GM23338 (cell line): ENCODE results near the gene ZDHHC1. TPM values are rescaled to one million over a fixed set of nuclear protein-coding genes. Genes with fewer than 3 reads are reported as not detected.

Source experiments
- ATAC-seq: fragments of 200-7000 bp; cut with Tn5 transposase; 3 replicates; pipeline ENCODE4 v1.9.1; 2020
- DNase-seq: peaks from one replicate; pipeline ENCODE4 v3.0.0-alpha.2; 2015; ENCODE audit warnings: low spot score
- H2AFZ ChIP-seq: fragments of 200-600 bp; sonication (generic); 2 replicates; pipeline ENCODE4 v1.8.0; 2016; ENCODE audit warnings: antibody characterized with exemption, mild to moderate bottlenecking, moderate library complexity
- H3F3A ChIP-seq: fragments of 200-600 bp; sonication (generic); replicated peaks from 2 replicates; pipeline ENCODE4 v1.8.0; 2017; ENCODE audit warnings: antibody characterized with exemption, mixed run types, low read depth
- H3K27ac ChIP-seq: fragments of 200-600 bp; sonication (generic); 2 replicates; pipeline ENCODE4 v1.6.1; 2016; ENCODE audit warnings: low read depth
- H3K27me3 ChIP-seq: fragments of 200-600 bp; sonication (generic); 2 replicates; pipeline ENCODE4 v1.8.0; 2016; ENCODE audit warnings: mild to moderate bottlenecking, mixed run types, moderate library complexity; ENCODE audit not compliant: insufficient read depth
- H3K36me3 ChIP-seq: fragments of 200-600 bp; sonication (generic); 2 replicates; pipeline ENCODE4 v1.8.0; 2016; ENCODE audit warnings: mild to moderate bottlenecking; ENCODE audit not compliant: insufficient read depth
- H3K4me1 ChIP-seq: fragments of 200-600 bp; sonication (generic); 2 replicates; pipeline ENCODE4 v1.8.0; 2016; ENCODE audit warnings: mild to moderate bottlenecking, moderate library complexity; ENCODE audit not compliant: insufficient read depth
- H3K4me2 ChIP-seq: fragments of 200-600 bp; sonication (generic); 2 replicates; pipeline ENCODE4 v1.7.1; 2017; ENCODE audit warnings: mixed run types
- H3K4me3 ChIP-seq: fragments of 200-600 bp; sonication (generic); 2 replicates; pipeline ENCODE4 v1.6.1; 2016; ENCODE audit warnings: mixed run types
- H3K79me2 ChIP-seq: fragments of 200-600 bp; sonication (generic); replicated peaks from 2 replicates; pipeline ENCODE4 v1.8.0; 2017; ENCODE audit warnings: mild to moderate bottlenecking; ENCODE audit not compliant: insufficient read depth
- H3K9me2 ChIP-seq: fragments of 200-600 bp; sonication (generic); 2 replicates; pipeline ENCODE4 v1.8.0; 2017; ENCODE audit not compliant: insufficient read depth
- H4K20me1 ChIP-seq: fragments of 200-600 bp; sonication (generic); replicated peaks from 2 replicates; pipeline ENCODE4 v1.8.0; 2017; ENCODE audit warnings: mild to moderate bottlenecking; ENCODE audit not compliant: insufficient read depth
- H3K27ac Mint-ChIP-seq: 2 replicates; pipeline ENCODE4 v1.8.0; 2020; ENCODE audit warnings: inconsistent platforms, mild to moderate bottlenecking, moderate library complexity, mixed read lengths
- H3K27me3 Mint-ChIP-seq: 3 replicates; pipeline ENCODE4 v1.8.0; 2022; ENCODE audit warnings: low read depth, mild to moderate bottlenecking, moderate library complexity, mixed read lengths, inconsistent platforms; ENCODE audit not compliant: insufficient read depth, poor library complexity
- H3K36me3 Mint-ChIP-seq: 3 replicates; pipeline ENCODE4 v1.8.0; 2021; ENCODE audit warnings: low read depth, mild to moderate bottlenecking, inconsistent platforms, moderate library complexity, mixed read lengths
- H3K4me1 Mint-ChIP-seq: 3 replicates; pipeline ENCODE4 v1.8.0; 2020; ENCODE audit warnings: mild to moderate bottlenecking, inconsistent platforms, mixed read lengths
- H3K4me3 Mint-ChIP-seq: 3 replicates; pipeline ENCODE4 v1.8.0; 2021; ENCODE audit warnings: moderate library complexity, mild to moderate bottlenecking, inconsistent platforms, mixed read lengths
- H3K9me3 Mint-ChIP-seq: 3 replicates; pipeline ENCODE4 v1.8.0; 2020; ENCODE audit warnings: moderate library complexity, mild to moderate bottlenecking, inconsistent platforms, mixed read lengths
- CREB1 ChIP-seq: fragments of 250-450 bp; sonication (Bioruptor Pico); IDR thresholded peaks from 2 replicates; pipeline ENCODE4 v1.5.0; 2020; ENCODE audit warnings: low read depth, mild to moderate bottlenecking, moderate library complexity
- CTCF ChIP-seq, 2 experiments: fragments of 200-600 bp in 1 of 2; sonication (generic) in 1 of 2; conservative IDR thresholded peaks; 2 replicates each; pipeline versions ENCODE4 v1.5.1 to v1.6.1; 2016 to 2017; ENCODE audit warnings: antibody characterized with exemption in 2 of 2, low read depth in 2 of 2, mild to moderate bottlenecking in 2 of 2, moderate library complexity in 1 of 2
- ETS1 ChIP-seq: IDR thresholded peaks from 2 replicates; pipeline ENCODE4 v1.6.1; 2016; ENCODE audit warnings: antibody characterized with exemption
- EZH2 ChIP-seq: fragments of 200-600 bp; sonication (generic); IDR thresholded peaks from one replicate; pipeline ENCODE4 v1.8.0; 2017; ENCODE audit warnings: antibody characterized with exemption, mild to moderate bottlenecking, low read depth; ENCODE audit not compliant: unreplicated experiment
- EZH2phosphoT487 ChIP-seq: fragments of 200-600 bp; sonication (generic); IDR thresholded peaks from one replicate; pipeline ENCODE4 v1.8.1; 2018; ENCODE audit warnings: antibody characterized with exemption; ENCODE audit not compliant: unreplicated experiment
- JUNB ChIP-seq: IDR thresholded peaks from one replicate; pipeline ENCODE4 v1.6.1; 2016; ENCODE audit warnings: antibody characterized with exemption; ENCODE audit not compliant: unreplicated experiment
- NANOG ChIP-seq: IDR thresholded peaks from 2 replicates; pipeline ENCODE4 v1.6.1; 2016; ENCODE audit warnings: antibody characterized with exemption, borderline replicate concordance
- POLR2AphosphoS5 ChIP-seq: IDR thresholded peaks from 2 replicates; pipeline ENCODE4 v1.6.1; 2016; ENCODE audit warnings: antibody characterized with exemption, low read depth
- REST ChIP-seq: IDR thresholded peaks from one replicate; pipeline ENCODE4 v1.6.1; 2018; ENCODE audit warnings: antibody characterized with exemption; ENCODE audit not compliant: unreplicated experiment
- STAT1 ChIP-seq: IDR thresholded peaks from one replicate; pipeline ENCODE4 v1.6.1; 2016; ENCODE audit warnings: antibody characterized with exemption; ENCODE audit not compliant: unreplicated experiment
- ZNF114 ChIP-seq: fragments of 250-450 bp; sonication (Bioruptor Pico); IDR thresholded peaks from 2 replicates; pipeline ENCODE4 v1.5.0; 2020; ENCODE audit warnings: mild to moderate bottlenecking, moderate library complexity
- ZNF331 ChIP-seq: fragments of 250-450 bp; sonication (Bioruptor Pico); IDR thresholded peaks from 2 replicates; pipeline ENCODE4 v1.5.0; 2020; ENCODE audit warnings: low read depth, mild to moderate bottlenecking, moderate library complexity
- polyA plus RNA-seq: library from polyadenylated mRNA; unstranded; fragments of >200 nt; fragmentation: Nextera tagmentation; extraction: Ambion mirVana; gene quantifications from 2 replicates; pipeline ENCODE4 v1.2.1, GENCODE V29; 2016
- total RNA-seq: library from RNA; depleted of rRNA; stranded (reverse); fragments of >200 nt; shearing (Covaris generic); gene quantifications from 2 replicates; pipeline ENCODE4 v1.2.3, GENCODE V29; 2014

ZDHHC1 gene
- total and polyA plus RNA-seq, 2 experiments from 2014 or later, result 1.4 to 2.7 TPM

- H3F3A ChIP-seq, result 0 out of 2 replicates have a peak, but pooled peaks cover 6% of the 10 kb centered on the region
- peaks cover 23% of the 10 kb centered on the region for H3K27me3 ChIP-seq
- Mint-ChIP-seq H3K27ac (peak overlapping the region; percentile 50; the same call in 1 of the 2 replicates), H3K9me3 (no peaks in the 10 kb centered on the region; the same call in 2 of the 3 replicates), H3K4me1 (peaks cover 67% of the 10 kb centered on the region), H3K36me3 (peaks cover 7% of the 10 kb centered on the region; the same call in 2 of the 3 replicates), H3K4me3 (peak overlapping the region; percentile 2; the same call in 1 of the 3 replicates), H3K27me3 (peaks cover 44% of the 10 kb centered on the region)
- no peaks in the 10 kb centered on the region for H3K36me3 ChIP-seq
- H4K20me1 ChIP-seq, result no peaks in the 10 kb centered on the region
- no peak overlapping the region for H2AFZ ChIP-seq
- no peaks in the 10 kb centered on the region for H3K9me2 ChIP-seq
- H3K79me2 ChIP-seq, result no peaks in the 10 kb centered on the region
- ATAC-seq (no peak), DNase-seq (no peak)
- H3K27ac ChIP-seq, result no peak overlapping the region
- TF ChIP-seq EZH2phosphoT487 (no peak), ETS1 (no peak), JUNB (no peak), NANOG (no peak), ZNF114 (no peak), CREB1 (CRISPR knock-in tag) (no peak), EZH2 (no peak)
- peaks cover 53% of the 10 kb centered on the region for H3K4me1 ChIP-seq
- no peak overlapping the region for H3K4me2 ChIP-seq
- no peak overlapping the region for H3K4me3 ChIP-seq
These were observed 10.7 kb upstream of the ZDHHC1 start for GRCh38 chr16:67426950-67427349.

GRCh38 chr16:67426022-67426421 is 9.7 kb upstream of the ZDHHC1 start:
- no peaks in the 10 kb centered on the region for H3K36me3 ChIP-seq
- H3K4me1 ChIP-seq, result peaks cover 59% of the 10 kb centered on the region
- no peaks in the 10 kb centered on the region for H4K20me1 ChIP-seq
- peaks cover 72% of the 10 kb centered on the region for H3K4me1 Mint-ChIP-seq
- H3K4me3 ChIP-seq, result no peak overlapping the region
- no peak overlapping the region for H3K27ac Mint-ChIP-seq
- peak overlapping the region; percentile 76 for H3K4me2 ChIP-seq
- no peak for ATAC-seq
- DNase-seq, result no peak
- peak overlapping the region; percentile 97; the same call in 1 of the 2 replicates for H3K27ac ChIP-seq
- H3K27me3 ChIP-seq, result peaks cover 23% of the 10 kb centered on the region
- H3F3A ChIP-seq, result peaks cover 9% of the 10 kb centered on the region; the same call in 1 of the 2 replicates
- H3K9me3 Mint-ChIP-seq, result no peaks in the 10 kb centered on the region; the same call in 2 of the 3 replicates
- no peak overlapping the region for H2AFZ ChIP-seq
- no peaks in the 10 kb centered on the region for H3K79me2 ChIP-seq
- no peak for TF ChIP-seq STAT1
- TF ChIP-seq ZNF331 (CRISPR knock-in tag), result no peak
- no peak for TF ChIP-seq ZNF114
- peaks cover 7% of the 10 kb centered on the region; the same call in 2 of the 3 replicates for H3K36me3 Mint-ChIP-seq
- no peak overlapping the region for H3K4me3 Mint-ChIP-seq
- H3K27me3 Mint-ChIP-seq, result peaks cover 40% of the 10 kb centered on the region
- H3K9me2 ChIP-seq, result no peaks in the 10 kb centered on the region

- Mint-ChIP-seq H3K27me3 (peaks cover 44% of the 10 kb centered on the region), H3K36me3 (peaks cover 7% of the 10 kb centered on the region; the same call in 2 of the 3 replicates), H3K27ac (no peak overlapping the region; the same call in 1 of the 2 replicates), H3K9me3 (no peaks in the 10 kb centered on the region; the same call in 2 of the 3 replicates), H3K4me3 (peak overlapping the region; percentile 58; the same call in 1 of the 3 replicates), H3K4me1 (peaks cover 74% of the 10 kb centered on the region)
- Histone ChIP-seq H3K4me3 (0 out of 2 replicates have a peak overlapping the region, but pooled peaks have one; percentile 42), H4K20me1 (no peaks in the 10 kb centered on the region), H3K4me1 (peaks cover 63% of the 10 kb centered on the region), H3K27ac (peak overlapping the region; percentile 97; the same call in 1 of the 2 replicates), H3K27me3 (peaks cover 23% of the 10 kb centered on the region), H3K4me2 (peak overlapping the region; percentile 76), H3K9me2 (no peaks in the 10 kb centered on the region), H3K36me3 (no peaks in the 10 kb centered on the region), H2AFZ (no peak overlapping the region), H3F3A (peaks cover 13% of the 10 kb centered on the region; the same call in 1 of the 2 replicates), H3K79me2 (no peaks in the 10 kb centered on the region)
- ATAC-seq (no peak), DNase-seq (no peak)
- no peak for TF ChIP-seq REST
- no peak for TF ChIP-seq EZH2
- no peak for TF ChIP-seq JUNB
- TF ChIP-seq ZNF331 (CRISPR knock-in tag), result no peak
- TF ChIP-seq CREB1 (CRISPR knock-in tag), result no peak
- no peak for TF ChIP-seq STAT1
- TF ChIP-seq NANOG, result no peak
- no peak for TF ChIP-seq EZH2phosphoT487
- no peak for TF ChIP-seq CTCF (conservative IDR thresholded peaks at IDR 0.05; ENCODE audit: low read depth in 2 of 2)
- TF ChIP-seq POLR2AphosphoS5, result no peak
These were observed 9.3 kb upstream of the ZDHHC1 start for GRCh38 chr16:67425580-67425979.
